Nephron progenitor cell (in vitro differentiated cells): ENCODE data around the gene FKBP3.

Experiments
- DNase-seq: peaks from one replicate; pipeline ENCODE4 v3.0.0; 2021
- H3K27ac Mint-ChIP-seq: 2 replicates; pipeline ENCODE4 v1.8.0; 2021; ENCODE audit warnings: mild to moderate bottlenecking, moderate library complexity, mixed read lengths
- H3K27me3 Mint-ChIP-seq: 2 replicates; pipeline ENCODE4 v1.8.0; 2021; ENCODE audit warnings: mild to moderate bottlenecking, low read depth, mixed read lengths; ENCODE audit not compliant: poor library complexity
- H3K36me3 Mint-ChIP-seq: 2 replicates; pipeline ENCODE4 v1.8.0; 2021; ENCODE audit warnings: low read depth, mixed read lengths
- H3K4me1 Mint-ChIP-seq: 2 replicates; pipeline ENCODE4 v1.8.0; 2021; ENCODE audit warnings: mixed read lengths
- H3K4me3 Mint-ChIP-seq: 2 replicates; pipeline ENCODE4 v1.8.0; 2021; ENCODE audit warnings: mild to moderate bottlenecking, moderate library complexity, mixed read lengths
- H3K9me3 Mint-ChIP-seq: 2 replicates; pipeline ENCODE4 v1.8.0; 2021; ENCODE audit warnings: mild to moderate bottlenecking, moderate library complexity, mixed read lengths
- TF ChIP-seq, protein P1 (sequence below): fragments of 200-600 bp; sonication (generic); IDR thresholded peaks from 2 replicates; pipeline ENCODE4 v1.5.0; 2021; ENCODE audit warnings: antibody characterized with exemption

The FKBP3 gene

DNA sequence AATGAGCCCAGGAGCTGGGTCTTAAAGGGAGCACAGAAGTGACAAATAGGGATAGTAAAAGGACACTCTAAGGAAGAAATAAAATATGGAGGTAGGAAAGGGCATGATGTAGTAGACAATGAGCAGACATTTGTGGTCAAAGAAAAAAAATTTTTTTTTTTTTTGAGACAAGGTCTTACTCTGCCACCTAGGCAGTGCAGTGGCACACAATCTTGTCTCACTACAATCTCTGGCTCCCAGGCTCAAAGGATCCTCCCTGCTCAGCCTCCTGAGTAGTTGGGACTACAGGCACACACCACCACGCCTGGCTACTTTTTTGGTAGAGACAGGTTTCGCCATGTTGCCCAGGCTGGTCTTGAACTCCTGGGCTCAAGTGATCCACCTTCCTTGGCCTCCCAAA is 8.5 kb downstream of the FKBP3 start:
- peak overlapping the region; percentile 31 for H3K27ac Mint-ChIP-seq
- H3K36me3 Mint-ChIP-seq: peaks cover 50% of the 10 kb centered on the region
- H3K27me3 Mint-ChIP-seq: no peaks in the 10 kb centered on the region
- H3K9me3 Mint-ChIP-seq: no peaks in the 10 kb centered on the region
- TF ChIP-seq, protein P1, sequence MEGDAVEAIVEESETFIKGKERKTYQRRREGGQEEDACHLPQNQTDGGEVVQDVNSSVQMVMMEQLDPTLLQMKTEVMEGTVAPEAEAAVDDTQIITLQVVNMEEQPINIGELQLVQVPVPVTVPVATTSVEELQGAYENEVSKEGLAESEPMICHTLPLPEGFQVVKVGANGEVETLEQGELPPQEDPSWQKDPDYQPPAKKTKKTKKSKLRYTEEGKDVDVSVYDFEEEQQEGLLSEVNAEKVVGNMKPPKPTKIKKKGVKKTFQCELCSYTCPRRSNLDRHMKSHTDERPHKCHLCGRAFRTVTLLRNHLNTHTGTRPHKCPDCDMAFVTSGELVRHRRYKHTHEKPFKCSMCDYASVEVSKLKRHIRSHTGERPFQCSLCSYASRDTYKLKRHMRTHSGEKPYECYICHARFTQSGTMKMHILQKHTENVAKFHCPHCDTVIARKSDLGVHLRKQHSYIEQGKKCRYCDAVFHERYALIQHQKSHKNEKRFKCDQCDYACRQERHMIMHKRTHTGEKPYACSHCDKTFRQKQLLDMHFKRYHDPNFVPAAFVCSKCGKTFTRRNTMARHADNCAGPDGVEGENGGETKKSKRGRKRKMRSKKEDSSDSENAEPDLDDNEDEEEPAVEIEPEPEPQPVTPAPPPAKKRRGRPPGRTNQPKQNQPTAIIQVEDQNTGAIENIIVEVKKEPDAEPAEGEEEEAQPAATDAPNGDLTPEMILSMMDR: no peak
- H3K4me3 Mint-ChIP-seq: no peak overlapping the region
- DNase-seq: no peak
- no peaks in the 10 kb centered on the region for H3K4me1 Mint-ChIP-seq

DNA sequence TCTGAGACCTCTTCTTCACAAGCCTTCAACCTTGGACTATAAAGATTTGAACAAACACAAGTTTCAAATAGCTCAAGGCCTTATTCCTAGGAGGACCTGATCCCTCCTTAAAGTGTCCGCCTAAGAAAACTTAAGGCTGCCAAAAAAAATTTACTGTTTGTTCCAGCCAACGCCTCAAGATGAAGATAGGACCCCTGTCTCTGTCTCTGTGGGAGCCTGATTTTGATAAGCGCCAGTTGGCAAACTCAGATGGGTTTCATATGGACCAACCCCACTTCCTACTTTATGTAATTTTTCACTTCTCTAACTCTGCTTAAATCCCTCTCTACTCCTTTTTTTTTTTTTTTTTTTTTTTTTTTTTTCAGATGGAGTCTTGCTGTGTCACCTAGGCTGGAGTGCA is 11.0 kb downstream of the FKBP3 start:
- Mint-ChIP-seq H3K4me3 (no peak overlapping the region), H3K27ac (peak overlapping the region; percentile 66), H3K9me3 (no peaks in the 10 kb centered on the region), H3K36me3 (peaks cover 70% of the 10 kb centered on the region), H3K27me3 (no peaks in the 10 kb centered on the region), H3K4me1 (no peaks in the 10 kb centered on the region)
- TF ChIP-seq, protein P1: no peak
- no peak for DNase-seq

DNA sequence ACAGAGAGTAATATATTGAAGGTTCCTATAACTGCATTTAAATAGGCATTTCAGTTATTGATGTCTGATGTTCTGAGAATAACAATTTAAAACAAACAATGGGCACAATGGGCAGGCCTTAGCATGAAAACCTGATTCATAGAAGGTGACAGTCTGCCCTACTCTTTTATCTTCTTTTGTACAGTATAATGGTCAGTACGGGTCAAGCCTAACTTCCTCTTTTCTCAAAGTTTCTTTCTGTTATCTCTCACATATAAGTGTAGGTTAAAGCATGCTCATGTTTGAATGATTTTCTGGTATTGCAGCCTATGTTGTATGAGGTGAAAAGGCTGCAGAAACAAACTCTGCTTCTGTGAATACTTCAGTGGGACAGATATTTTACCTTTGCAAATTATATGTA is 14.2 kb downstream of the FKBP3 start:
- TF ChIP-seq, protein P1: no peak
- Mint-ChIP-seq H3K27ac (no peak overlapping the region), H3K4me3 (no peak overlapping the region), H3K4me1 (no peaks in the 10 kb centered on the region), H3K27me3 (no peaks in the 10 kb centered on the region), H3K9me3 (no peaks in the 10 kb centered on the region), H3K36me3 (peaks cover 69% of the 10 kb centered on the region)
- no peak for DNase-seq

- Mint-ChIP-seq H3K4me1 (no peaks in the 10 kb centered on the region), H3K27me3 (no peaks in the 10 kb centered on the region), H3K4me3 (no peak overlapping the region), H3K27ac (peak overlapping the region; percentile 51), H3K36me3 (peaks cover 66% of the 10 kb centered on the region), H3K9me3 (no peaks in the 10 kb centered on the region)
- no peak for DNase-seq
- TF ChIP-seq, protein P1: no peak
Measured at GRCh38 chr14:45118594-45118993, 15.7 kb downstream of the FKBP3 start.

- Mint-ChIP-seq H3K4me1 (no peaks in the 10 kb centered on the region), H3K36me3 (peaks cover 57% of the 10 kb centered on the region), H3K9me3 (no peaks in the 10 kb centered on the region), H3K4me3 (no peak overlapping the region), H3K27me3 (no peaks in the 10 kb centered on the region), H3K27ac (no peak overlapping the region)
- TF ChIP-seq, protein P1: no peak
- DNase-seq: no peak
Measured at GRCh38 chr14:45114327-45114726, 20.0 kb downstream of the FKBP3 start.

DNA sequence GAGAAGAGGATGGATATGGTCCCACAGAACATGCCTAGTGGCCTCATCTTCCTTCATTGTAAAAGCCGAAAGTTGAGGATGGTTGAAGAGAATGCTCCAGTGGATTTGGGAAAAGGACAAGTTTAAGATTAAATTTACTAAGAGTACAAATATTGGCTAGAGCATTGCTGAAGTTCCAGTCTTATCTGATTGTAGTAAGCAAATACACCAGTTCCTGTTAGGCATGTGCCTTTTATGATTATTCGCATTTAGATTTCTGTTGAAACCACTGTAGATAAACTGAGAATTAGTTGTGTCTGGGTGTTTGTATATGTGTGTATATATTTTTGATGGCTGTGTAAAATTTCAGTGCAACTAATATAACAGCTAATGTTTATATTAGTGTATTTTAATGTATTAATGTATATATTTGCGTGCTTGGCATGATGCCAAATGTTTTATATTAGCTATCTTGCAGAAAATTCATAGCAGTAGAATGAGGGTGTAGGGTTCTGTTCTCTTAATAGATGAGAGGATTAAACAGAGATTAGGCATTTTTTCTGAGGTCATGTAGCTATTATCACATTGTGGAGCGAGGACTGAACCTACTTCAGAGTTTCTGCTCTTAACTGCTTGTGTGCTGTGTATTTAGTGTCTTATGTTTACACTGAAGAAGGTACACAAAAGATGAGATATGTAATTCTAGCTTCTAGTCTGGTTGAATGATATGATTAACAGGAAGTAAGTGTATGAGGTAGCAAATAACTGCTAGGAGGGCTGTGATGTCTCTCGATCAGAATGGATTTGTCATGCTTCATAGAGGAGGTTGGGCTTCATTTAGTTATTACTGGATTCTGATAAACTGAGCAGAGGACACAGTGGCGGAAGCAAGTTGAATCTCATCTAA is 21.1 kb downstream of the FKBP3 start:
- Mint-ChIP-seq H3K27ac (peak overlapping the region; percentile 73), H3K4me3 (no peak overlapping the region), H3K36me3 (peaks cover 58% of the 10 kb centered on the region), H3K27me3 (no peaks in the 10 kb centered on the region), H3K4me1 (no peaks in the 10 kb centered on the region), H3K9me3 (no peaks in the 10 kb centered on the region)
- TF ChIP-seq, protein P1: no peak
- no peak for DNase-seq
